HPDE6-E6E7 (cell line): ENCODE measurements around the gene PRKCA.
"Not testable (repeated sequence)": the region's sequence is repeated elsewhere in the genome, so short reads cannot be mapped to it uniquely, and the experiment has no call there.

Source experiments
- DNase-seq: peaks from one replicate; pipeline ENCODE4 v3.0.0; 2011; ENCODE audit warnings: missing footprints; ENCODE audit errors: extremely low spot score

The PRKCA gene

DNA sequence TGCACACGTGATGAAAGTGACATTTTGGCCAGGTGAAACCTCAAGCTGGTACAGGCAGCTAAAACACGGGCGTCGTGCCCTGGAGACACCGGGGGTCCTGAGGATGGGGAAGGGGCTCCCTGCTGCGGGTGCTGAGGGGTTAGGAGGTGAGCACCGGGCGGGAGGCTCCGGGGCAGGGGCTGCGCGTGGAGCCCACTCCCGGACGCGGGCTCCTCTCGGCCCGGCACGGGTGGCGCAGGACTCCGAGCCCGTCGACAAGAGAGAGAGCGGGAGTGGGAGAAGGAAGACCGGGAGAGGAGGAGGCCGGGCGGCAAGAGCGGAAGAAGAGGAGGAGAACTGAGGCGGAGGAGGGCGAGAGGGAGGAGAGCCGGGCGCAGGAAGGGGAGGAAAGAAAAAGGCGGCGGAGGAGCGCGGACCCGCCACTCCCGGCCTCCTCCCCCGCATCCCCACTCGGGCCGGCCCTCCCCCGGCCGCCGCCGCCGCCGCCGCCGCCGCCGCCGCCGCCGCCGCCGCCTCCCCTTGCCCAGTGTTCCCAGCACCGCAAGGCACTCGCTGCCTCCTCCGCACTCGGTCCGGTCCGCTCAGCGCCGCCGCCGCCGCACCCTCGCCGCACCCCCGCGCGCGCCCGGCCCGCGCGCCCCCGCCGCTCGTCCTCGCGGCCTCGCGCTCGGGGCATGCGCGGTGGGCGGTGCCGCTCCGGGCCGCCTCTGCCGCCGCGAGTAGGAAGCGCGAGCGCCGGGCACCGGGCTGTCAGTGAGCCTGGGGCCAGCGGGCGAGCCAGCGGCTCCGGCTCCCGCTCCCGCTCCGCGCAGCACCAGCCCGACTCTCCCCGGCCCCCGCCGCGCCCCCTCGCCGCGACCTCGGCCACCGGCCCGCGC, at the start of gene PRKCA:
Gene PRKCA, plus strand, starts transcription at position 750 of the 878 bp plus-strand sequence.
- peak; percentile 58 for DNase-seq

DNA sequence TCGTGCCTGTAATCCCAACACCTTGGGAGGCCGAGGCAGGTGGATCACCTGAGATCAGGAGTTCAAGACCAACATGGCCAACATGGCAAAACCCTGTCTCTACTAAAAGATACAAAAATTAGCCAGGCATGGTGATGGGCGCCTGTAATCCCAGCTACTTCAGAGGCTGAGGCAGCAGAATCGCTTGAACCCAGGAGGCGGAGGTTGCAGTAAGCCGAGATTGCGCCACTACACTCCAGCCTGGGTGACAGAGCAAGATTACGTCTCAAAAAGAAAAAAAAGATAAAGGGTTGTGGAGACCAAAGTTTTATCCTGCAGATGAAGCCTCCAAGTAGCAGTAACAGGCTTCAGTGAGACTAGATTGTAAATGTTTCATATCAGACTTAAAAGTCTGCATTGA, 49.0 kb upstream of the PRKCA start:
- DNase-seq = not testable (repeated sequence)

DNA sequence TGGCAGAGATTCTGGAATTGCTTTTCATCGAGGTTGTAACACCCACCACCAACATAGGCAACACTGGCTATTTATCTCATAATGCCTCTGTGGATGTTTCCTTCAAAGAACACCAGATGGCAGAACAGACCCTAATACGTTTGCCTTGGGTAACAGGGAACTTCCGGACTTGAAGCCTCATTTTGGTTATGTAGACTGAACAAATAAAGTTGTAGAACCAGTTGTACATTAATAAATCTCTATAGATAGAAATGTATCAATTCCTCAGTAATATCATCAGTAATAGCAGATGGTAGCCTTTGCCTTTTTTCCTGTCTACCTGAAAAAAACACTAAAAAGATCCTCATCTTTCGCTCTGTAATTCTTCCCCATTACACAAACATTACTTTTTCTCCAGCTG, 47.3 kb upstream of the PRKCA start:
- no peak for DNase-seq

DNA sequence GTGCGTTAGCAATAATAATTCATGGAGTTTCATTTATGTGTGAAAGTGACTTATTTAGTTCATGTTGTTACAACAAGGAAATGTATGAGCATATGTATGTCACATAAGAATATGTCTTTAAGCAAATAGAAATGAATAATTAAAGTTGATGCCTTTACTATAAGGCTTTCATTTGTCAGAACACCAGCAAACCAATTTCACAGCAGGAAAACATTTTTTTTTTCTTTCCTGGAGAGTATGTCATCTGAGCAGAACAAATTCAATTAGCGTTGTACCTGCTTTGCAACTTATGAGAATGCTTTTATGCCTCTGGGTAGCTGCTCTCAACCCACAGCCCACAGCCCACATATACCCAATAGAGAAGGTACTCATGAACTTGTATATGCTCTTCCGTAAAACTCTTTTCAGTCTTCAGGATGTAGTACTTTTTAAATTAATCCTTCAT, 46.9 kb upstream of the PRKCA start:
- no peak for DNase-seq

DNA sequence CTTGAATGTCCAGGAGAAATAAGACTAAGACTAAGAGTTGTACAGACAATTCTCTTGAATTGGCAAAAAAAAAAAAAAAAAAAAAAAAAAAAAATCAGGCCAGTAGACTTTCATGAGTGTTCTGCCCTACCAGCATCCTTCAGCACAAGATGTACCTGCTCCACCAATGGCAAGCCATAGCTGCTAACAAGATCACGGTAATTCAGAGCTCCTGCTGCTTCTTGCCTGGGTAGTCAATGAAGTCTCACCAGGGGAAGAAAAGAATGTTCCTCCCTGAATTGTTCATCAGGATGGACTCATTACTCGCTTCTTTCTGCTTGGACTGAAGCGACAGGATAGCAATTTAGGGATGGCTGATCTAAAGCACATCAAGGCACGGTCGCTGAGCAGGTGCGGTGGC, 42.1 kb upstream of the PRKCA start:
- no peak for DNase-seq

DNA sequence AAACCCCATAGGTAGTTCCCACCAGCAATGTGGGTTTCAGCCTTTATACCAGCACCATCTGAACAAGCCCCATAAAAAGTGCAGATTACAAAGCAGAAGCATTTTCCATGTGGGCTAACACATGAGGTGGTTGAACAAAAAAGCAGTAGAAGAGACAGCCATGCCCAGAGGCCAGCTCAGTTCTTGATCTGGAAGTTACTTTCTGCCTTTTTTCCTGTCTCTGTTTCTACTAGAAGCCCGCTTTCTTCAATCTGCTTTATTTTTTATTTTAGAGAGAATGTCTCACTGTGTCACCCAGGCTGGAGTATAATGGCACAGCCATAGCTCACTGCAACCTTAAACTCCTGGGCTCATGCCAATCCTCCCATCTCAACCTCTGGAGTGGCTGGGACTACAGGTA, 41.7 kb upstream of the PRKCA start:
- no peak for DNase-seq

DNA sequence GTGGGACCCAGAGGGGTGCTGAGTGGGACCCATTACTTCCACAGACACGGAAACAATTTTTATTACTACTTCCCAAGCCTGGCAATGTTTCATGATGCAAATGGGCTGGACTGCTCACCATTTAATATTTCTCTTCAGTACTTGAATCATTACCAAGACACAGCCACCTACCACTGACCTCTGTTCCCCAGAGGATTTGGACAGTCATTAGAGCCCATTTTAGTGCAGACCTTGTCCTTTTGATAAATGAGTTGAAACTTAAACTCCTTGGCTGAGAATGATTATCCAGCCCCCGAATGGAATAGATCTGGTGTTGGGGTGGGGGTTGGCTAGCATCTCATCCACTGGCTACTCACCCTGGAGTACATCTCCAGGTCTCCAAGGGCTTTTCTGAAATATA, 39.6 kb upstream of the PRKCA start:
- DNase-seq = no peak

DNA sequence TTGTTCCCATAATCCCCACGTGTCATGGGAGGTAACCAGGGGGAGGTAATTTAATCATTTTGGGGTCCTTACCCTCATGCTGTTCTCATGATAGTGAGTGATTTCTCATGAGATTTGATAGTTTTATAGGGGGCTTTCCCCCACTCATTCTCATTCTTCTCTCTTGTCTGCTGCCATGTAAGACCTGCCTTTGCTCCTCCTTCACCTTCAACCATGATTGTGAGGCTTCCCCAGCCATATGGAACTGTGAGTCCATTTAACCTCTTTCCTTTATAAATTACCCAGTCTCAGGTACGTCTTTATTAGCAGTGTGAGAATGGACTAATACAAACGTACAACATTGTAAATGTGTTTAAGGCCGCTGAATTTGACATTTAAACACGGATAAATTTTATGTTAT, 37.7 kb upstream of the PRKCA start:
- no peak for DNase-seq

DNA sequence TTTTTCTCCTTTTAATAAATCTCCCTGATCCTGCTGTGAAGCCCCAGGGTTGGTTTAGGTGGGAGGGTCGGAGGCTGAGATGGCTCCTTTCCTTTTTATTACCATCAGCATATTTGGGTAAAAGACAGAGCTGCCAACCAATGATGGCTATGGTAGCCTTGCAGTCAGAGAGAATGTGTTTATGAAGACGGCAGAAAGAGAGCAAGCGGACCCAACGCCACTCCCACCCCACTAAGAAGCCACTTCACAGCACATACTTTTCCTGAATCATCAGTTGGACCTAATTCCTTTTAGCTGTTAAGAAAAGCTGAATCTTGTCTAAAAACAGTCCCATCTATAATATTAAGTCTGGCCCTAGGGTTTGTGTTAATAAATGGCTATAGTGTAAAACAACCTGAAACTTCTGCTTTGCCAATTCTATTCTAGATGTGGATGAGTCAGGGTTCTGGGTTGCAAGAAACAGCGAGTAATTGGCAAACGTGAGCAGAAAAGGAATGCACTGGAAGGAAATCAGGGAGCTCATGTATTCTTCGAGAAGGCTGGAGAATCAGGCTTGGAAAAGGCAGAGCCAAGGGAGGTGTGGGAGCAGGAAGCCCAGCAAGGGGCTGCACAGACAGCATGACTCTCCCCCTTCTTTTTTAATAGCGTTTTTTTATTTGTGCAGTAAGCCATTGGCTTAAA, 34.0 kb upstream of the PRKCA start:
- DNase-seq = no peak

DNA sequence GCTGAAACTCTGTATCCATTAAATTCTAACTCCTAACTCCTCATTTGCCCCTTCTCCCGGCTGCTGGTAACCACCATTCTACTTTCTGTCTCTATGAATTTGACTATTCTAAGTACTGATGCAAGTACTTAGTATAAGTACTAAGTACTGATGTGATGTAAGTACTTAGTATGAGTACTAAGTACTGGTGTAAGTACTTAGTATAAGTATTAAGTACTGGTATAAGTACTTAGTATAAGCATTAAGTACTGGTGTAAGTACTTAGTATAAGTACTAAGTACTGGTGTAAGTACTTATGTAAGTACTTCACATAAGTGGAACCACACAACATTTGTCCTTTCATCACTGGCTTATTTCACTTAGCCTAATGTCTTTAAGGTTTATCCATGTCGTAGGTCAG, 32.3 kb upstream of the PRKCA start:
- DNase-seq = no peak

DNA sequence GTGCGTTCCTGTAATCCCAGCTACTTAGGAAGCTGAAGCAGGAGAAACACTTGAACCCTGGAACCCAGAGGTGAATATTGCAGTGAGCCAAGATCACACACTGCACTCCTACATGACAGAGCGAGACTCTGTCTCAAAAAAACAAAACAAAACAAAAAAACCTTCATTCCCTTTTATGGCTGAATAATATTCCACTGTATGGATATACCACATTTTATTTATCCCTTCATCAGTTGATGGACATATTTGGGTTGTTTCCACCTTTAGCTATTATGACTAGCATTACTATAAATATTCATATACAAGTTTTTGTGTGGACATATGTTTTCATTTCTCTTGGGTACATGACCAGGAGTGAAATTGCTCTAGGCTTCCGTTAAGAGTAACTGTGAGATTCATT, 30.9 kb upstream of the PRKCA start:
- no peak for DNase-seq

DNA sequence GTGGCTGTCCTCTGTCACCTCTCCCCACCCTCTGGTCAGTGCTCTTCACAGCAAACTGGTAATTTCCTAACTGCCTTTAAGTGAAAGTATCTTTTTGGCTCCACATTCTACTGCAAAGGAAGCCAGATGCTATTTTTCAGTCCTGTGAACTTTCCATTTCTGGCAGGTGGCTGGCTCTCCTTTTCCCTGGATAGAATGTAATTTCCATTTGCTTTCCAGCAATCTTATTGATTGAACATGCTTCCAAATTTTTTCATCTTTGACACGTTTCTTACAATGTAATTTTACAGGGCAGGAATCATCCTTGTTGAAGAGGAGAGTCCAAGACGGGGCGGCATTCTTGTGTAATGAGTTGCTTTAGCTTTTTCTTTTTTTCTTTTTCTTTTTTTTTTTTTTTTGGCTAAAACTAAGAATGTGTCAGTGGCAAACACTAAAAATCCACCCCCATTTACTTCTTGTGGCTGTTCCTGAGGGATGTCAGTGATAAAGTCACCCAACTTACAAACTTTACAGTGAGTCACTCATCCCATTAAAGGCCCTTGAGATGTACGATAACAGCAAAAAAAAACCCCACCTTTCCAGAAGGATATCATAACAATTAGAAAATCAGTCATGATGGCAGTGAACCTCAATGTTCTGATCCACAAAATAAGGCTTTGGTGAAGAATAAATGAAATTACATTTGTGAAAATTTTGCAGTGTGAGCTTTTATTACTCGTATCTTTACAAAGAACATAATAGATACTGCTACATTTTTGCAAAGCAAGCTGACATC, 29.4 kb upstream of the PRKCA start:
- no peak for DNase-seq

DNA sequence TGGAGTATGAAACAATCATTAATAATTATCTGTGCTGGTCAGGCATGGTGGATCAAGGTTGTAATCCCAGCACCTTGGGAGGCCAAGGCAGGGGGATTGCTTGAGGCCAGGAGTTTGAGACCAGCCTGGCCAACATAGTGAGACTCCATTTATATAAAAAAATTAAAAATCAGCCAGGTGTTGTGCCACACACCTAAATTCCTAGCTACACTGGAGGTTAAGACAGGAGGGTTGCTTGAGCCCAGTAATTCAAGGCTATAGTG, 28.9 kb upstream of the PRKCA start:
- DNase-seq = no peak

DNA sequence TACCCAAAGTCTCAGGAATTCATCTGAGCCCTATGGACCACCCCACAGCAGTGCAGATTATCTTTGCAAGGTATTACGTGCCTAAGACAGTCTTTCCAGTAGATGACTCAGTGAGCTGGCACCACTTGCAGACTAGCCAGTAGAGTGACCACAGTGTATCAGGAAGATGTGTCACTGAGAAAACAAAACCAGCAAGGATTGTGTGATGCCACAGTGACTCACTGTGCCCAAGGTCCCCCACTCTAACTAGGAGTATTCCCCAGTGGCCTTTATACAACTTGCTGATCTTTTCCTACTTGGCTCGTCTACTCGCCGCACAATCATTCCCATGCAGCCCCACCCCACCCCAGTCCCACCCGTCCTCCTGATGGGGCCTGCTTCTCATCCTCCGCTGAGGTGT, 26.8 kb upstream of the PRKCA start:
- DNase-seq = peak; percentile 91

DNA sequence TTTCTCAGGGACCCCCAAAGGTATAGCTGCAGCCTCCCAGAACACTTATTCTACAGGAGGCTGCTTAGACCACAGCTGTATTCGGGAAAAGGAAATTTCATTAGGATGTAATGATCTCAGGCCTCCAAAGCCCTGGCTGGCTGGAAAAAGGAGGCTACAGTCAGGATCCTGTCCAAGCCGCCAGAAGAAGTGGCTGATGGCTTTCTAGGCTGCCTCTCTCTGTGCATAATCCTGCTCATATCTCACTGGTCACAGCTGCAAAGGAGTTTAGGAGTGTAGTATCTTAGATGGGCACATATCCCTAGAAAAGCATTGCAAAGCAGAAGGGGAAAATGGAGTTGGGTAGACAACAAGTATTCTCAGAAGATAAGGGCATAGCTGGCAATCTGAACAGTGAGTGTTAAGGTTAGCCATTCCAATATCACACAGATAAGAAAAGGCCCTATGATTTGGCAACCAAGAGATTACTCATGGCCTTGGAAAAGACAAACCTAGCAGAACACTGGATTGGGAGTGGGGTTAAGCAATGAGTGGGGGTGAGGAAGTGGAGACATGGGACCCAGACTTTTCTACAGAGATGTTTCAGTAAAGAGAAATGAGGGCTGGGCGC, 26.0 kb upstream of the PRKCA start:
- no peak for DNase-seq

DNA sequence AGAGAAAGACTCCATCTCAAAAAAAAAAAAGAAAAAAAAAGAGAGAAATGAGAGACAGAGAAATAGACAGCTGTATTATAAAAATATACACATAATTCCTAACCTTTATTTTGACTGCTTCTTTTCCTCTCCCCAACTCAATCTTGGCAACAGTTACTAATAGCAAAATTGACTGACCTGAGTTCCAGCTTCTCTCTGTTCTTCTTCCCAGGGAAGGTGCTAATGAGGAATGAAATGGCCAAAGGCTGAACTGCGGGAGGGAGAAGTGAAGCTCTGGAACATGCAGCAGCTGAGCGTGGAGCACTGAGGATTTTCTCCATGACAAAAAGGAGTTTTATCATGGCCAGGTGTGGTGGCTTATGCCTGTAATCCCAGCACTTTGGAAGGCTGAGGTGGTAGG, 25.2 kb upstream of the PRKCA start:
- DNase-seq = no peak

DNA sequence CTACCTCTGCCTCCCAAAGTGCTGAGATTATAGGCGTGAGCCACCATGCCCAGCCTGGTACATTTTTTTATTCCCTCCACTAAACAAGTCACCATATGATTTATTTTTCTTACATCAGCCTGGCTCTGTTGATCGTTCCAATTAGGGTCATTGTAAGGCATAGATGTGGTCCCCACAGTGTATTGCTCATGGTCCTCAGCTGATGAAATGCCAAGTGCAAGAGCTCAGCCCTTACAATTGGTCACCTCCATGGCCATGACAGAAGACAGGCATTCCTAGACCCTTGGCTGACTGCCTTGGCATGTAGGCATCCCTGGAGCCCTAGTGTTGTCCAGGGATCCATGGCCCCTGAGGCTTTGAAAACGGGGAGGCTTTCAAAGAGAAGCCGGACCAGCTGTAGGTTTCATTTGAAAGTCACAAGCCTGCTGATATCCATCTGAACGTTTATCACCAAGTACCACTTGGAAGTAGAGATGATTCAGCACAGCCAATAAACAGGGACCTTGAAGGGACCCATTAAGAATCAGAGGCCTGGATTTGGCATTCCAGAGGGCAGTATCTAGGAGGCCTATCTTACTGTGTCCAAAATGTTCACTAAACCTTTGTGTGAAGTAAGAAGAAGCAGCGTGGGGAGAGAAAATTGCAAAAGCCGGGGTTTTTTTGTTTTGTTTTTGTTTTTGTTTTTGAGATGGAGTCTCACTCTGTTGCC, 20.6 kb upstream of the PRKCA start:
- DNase-seq = no peak

DNA sequence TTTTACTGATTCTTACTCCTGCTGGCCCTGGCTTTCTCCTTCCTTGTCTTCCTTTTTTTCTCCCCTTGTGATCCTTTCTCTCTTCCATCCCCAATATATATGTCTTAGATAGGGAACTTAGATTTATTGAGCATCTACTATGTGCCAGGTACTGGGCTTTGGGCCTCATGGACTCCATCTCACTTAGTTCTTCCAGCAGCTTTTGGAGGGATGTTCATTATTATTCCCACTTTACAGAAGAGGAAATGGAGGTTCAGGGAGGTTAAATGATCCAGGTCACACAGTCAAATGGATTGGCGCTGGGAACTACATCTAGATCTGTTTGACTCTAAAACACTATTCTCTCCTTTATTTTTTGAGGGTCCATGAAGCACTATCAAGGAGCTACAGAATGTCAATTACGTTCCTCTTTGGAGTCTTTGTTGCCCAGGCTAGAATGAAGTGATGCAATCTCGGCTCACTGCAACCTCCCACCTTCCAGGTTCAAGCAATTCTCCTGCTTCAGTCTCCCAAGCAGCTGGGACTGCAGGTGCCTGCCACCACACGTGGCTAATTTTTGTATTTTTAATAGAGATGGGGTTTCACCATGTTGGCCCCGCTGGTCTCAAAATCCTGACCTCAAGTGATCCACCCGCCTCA, 19.0 kb upstream of the PRKCA start:
- DNase-seq = no peak

DNA sequence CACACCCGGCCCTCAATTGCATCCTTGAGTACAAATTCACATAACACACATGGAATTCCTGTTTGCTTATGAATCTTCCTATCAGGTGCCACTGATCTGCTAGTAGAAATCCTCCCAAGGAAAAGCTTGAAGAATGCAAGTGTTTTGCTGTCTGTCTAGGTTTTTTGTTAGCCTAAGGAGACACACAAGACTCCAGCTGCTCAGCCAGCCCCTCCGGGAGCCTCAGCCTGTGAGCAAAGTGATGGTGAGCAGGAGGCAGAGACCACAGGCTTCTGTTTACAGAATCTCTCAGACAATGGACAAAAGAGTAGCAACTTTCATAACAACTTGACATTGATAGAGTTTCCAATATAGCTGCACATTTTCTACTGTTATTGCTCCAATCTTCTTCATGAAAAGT, 18.4 kb upstream of the PRKCA start:
- DNase-seq = no peak

DNA sequence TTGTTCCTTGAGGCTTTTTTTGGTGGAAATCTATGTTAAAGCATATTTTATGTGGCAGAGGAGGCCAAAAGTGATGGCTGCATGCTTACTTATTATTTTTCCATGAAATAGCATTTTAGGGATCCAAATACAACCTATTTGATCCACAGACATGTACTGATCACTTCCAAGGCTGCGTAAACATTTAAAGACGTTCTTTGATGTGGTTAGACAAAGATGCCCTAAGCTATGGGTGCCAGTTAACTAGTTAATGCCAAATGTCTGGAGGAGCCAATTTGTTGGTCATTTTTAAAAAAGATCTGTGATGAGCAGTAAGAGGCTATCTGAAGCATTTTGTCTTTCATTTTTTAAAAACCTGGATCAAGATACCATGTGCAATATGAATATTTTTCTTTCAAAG, 17.3 kb upstream of the PRKCA start:
- DNase-seq = no peak

DNA sequence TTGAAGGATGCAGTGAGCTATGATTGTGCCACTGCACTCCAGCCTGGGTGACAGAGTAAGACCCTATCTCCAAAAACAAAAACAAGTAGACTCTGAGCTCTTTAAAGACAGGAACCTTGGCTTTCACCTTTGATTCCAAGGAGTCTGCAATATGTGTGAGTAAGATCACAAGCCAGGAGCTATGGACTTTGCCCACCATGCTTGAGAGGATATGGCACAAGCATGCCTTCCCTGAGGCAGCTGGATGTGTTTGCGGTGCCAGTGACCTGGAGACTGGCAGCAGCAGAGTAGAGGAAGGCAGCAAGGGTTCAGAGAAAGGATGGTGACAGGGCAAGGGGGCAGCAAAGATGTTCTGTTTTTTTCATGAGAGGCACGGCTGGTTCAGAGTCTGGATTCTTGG, 14.5 kb upstream of the PRKCA start:
- no peak for DNase-seq
